Mammary epithelial cell (primary cell): Measurements from ENCODE around the gene PON2.

Experiments
- EZH2 ChIP-seq: IDR thresholded peaks from 2 replicates; pipeline ENCODE4 v1.6.1; 2012; ENCODE audit warnings: low read length, inconsistent platforms, borderline replicate concordance
- TF ChIP-seq, protein P1 (sequence below), 2 donors: IDR thresholded peaks in 1 of 2; conservative IDR thresholded peaks in 1 of 2; 2 replicates each; pipeline ENCODE4 v1.5.1; 2011 to 2012; ENCODE audit warnings: inconsistent platforms in 2 of 2, low read length in 2 of 2, mild to moderate bottlenecking in 2 of 2, control low read depth in 1 of 2, low read depth in 1 of 2; ENCODE audit not compliant: insufficient read depth in 1 of 2; ENCODE audit errors: extremely low read depth in 1 of 2

DNA sequence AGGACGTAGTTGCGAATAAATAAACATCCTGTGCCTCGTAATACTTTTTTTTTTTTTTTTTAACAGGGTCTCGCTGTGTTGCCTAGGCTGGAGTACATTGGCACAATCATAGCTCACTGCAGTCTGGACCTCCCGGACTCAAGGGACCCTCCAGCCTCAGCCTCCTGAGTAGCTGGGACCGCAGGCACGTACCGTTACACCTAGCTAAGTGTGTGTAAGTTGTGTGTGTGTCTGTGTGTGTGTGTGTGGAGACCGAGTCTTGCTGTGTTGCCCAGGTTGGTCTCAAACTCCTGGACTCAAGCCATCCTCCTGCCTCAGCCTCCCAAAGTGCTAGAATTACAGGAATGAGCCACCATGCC, 573 bp upstream of the PON2 start:
- TF ChIP-seq, protein P1, sequence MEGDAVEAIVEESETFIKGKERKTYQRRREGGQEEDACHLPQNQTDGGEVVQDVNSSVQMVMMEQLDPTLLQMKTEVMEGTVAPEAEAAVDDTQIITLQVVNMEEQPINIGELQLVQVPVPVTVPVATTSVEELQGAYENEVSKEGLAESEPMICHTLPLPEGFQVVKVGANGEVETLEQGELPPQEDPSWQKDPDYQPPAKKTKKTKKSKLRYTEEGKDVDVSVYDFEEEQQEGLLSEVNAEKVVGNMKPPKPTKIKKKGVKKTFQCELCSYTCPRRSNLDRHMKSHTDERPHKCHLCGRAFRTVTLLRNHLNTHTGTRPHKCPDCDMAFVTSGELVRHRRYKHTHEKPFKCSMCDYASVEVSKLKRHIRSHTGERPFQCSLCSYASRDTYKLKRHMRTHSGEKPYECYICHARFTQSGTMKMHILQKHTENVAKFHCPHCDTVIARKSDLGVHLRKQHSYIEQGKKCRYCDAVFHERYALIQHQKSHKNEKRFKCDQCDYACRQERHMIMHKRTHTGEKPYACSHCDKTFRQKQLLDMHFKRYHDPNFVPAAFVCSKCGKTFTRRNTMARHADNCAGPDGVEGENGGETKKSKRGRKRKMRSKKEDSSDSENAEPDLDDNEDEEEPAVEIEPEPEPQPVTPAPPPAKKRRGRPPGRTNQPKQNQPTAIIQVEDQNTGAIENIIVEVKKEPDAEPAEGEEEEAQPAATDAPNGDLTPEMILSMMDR (conservative IDR thresholded peaks at IDR 0.05 in 1 of 2, IDR thresholded peaks at IDR 0.05 in 1 of 2; ENCODE audit: extremely low read depth in 1 of 2, insufficient read depth in 1 of 2, low read depth in 1 of 2, low read length in 2 of 2), result no peak
- no peak for TF ChIP-seq EZH2
